ENCODE data around the gene USP32.

GRCh38 chr17:60352569-60352968, 39.4 kb downstream of the USP32 start:
- TF ChIP-seq POLR2A (IDR thresholded peaks at IDR 0.05; ENCODE audit: low read depth, low read length) (no peak), POLR2AphosphoS5 (IDR thresholded peaks at IDR 0.05; ENCODE audit: low read depth, low read length) (no peak)

All from GM12892 (cell line).